GM12878 (cell line): ENCODE measurements around the gene AP3D1. TPM values are rescaled to one million over a fixed set of nuclear protein-coding genes. Genes with fewer than 3 reads are reported as not detected.

Experiments used
- ATAC-seq: fragments of 200-7000 bp; cut with Tn5 transposase; 3 replicates; pipeline ENCODE4 v1.9.1; 2020; ENCODE audit warnings: mild to moderate bottlenecking, moderate library complexity
- BruUV-seq: library from RNA; stranded (reverse); fragments of 400-500 nt; replicated peaks from 2 replicates; lab custom pipeline; 2021; lab: Mats Ljungman, UMichigan
- CTCF ChIA-PET: fragments of 300-600 bp; sonication (Branson Sonifier 250); formaldehyde crosslinking; extraction: SDS; loops from one replicate; lab custom pipeline; 2021; ENCODE audit warnings: inconsistent platforms; lab: Yijun Ruan, JAX
- POLR2A ChIA-PET: fragments of 350-600 bp; formaldehyde crosslinking; extraction: SDS; loops from one replicate; lab custom pipeline; 2021; ENCODE audit warnings: inconsistent platforms; lab: Charles Lee
- RAD21 ChIA-PET: fragments of 300-600 bp; sonication (Branson Sonifier 250); formaldehyde crosslinking; loops from one replicate; lab custom pipeline; 2023; ENCODE audit warnings: antibody characterized with exemption; ENCODE audit not compliant: unreplicated experiment; lab: Charles Lee
- SMC1A ChIA-PET: fragments of 300-600 bp; sonication (Branson Sonifier 250); formaldehyde crosslinking; loops from one replicate; lab custom pipeline; 2023; ENCODE audit not compliant: unreplicated experiment, uncharacterized antibody; lab: Charles Lee
- DNase-seq: peaks from one replicate; pipeline ENCODE4 v3.0.0-alpha.2; 2011; ENCODE audit warnings: low read depth, low spot score
- FAIRE-seq: peaks from 3 replicates; lab custom pipeline; 2011; peaks lifted over from hg19 to GRCh38; lab: Jason Lieb, UNC
- H2AFZ ChIP-seq: 2 replicates; pipeline ENCODE4 v1.6.0; 2011; ENCODE audit warnings: low read depth, low read length, control low read depth; ENCODE audit not compliant: control insufficient read depth
- H3K27ac ChIP-seq: 2 replicates; pipeline ENCODE4 v1.5.1; 2011; ENCODE audit warnings: control low read depth; ENCODE audit not compliant: control insufficient read depth, insufficient read depth
- H3K27me3 ChIP-seq, 2 experiments: replicated peaks in 1 of 2; 2 replicates each; pipeline versions ENCODE4 v1.6.0 to v1.6.1; 2011; ENCODE audit warnings: low read length in 1 of 2; ENCODE audit not compliant: control insufficient read depth in 2 of 2, insufficient read depth in 2 of 2
- H3K36me3 ChIP-seq, 2 experiments: 2 replicates each; pipeline ENCODE4 v1.5.1; 2011; ENCODE audit warnings: low read length in 1 of 2; ENCODE audit not compliant: control insufficient read depth in 2 of 2, insufficient read depth in 2 of 2
- H3K4me1 ChIP-seq: 2 replicates; pipeline ENCODE4 v1.6.1; 2011; ENCODE audit warnings: mild to moderate bottlenecking, low read length, moderate library complexity, mixed read lengths; ENCODE audit not compliant: control insufficient read depth, insufficient read depth
- H3K4me2 ChIP-seq: 2 replicates; pipeline ENCODE4 v1.6.0; 2011; ENCODE audit warnings: control low read depth; ENCODE audit not compliant: control insufficient read depth, insufficient read depth
- H3K4me3 ChIP-seq: fragments of 200-600 bp; sonication (generic); 2 replicates; pipeline ENCODE4 v1.5.1; 2016
- H3K79me2 ChIP-seq: 2 replicates; pipeline ENCODE4 v1.6.0; 2011; ENCODE audit warnings: low read length; ENCODE audit not compliant: control insufficient read depth, insufficient read depth
- H3K9ac ChIP-seq: 2 replicates; pipeline ENCODE4 v1.8.0; 2011; ENCODE audit warnings: low read length, control low read depth, mixed read lengths; ENCODE audit not compliant: control insufficient read depth, insufficient read depth
- H3K9me3 ChIP-seq: replicated peaks from 3 replicates; pipeline ENCODE4 v1.5.1; 2011; ENCODE audit warnings: mild to moderate bottlenecking, low read length; ENCODE audit not compliant: control insufficient read depth, insufficient read depth
- H4K20me1 ChIP-seq: 2 replicates; pipeline ENCODE4 v1.6.0; 2011; ENCODE audit not compliant: control insufficient read depth, insufficient read depth
- ASH2L ChIP-seq: fragments of 300-600, 200-600 bp; sonication (generic); IDR thresholded peaks from 2 replicates; pipeline ENCODE4 v1.6.1; 2017; ENCODE audit warnings: low read depth, mild to moderate bottlenecking, borderline replicate concordance
- ATF2 ChIP-seq: IDR thresholded peaks from 2 replicates; pipeline ENCODE4 v1.6.1; 2012; ENCODE audit warnings: low read length, inconsistent platforms
- CHD4 ChIP-seq: fragments of 200-600 bp; sonication (generic); IDR thresholded peaks from 2 replicates; pipeline ENCODE4 v1.6.1; 2016; ENCODE audit warnings: mild to moderate bottlenecking
- CTCF ChIP-seq, 3 experiments: IDR thresholded peaks in 2 of 3; conservative IDR thresholded peaks in 1 of 3; 2 replicates each; pipeline ENCODE4 v1.5.1; 2011; ENCODE audit warnings: low read depth in 3 of 3, low read length in 3 of 3, mild to moderate bottlenecking in 3 of 3, control low read depth in 2 of 3, moderate library complexity in 2 of 3, inconsistent platforms in 1 of 3, mixed read lengths in 1 of 3; ENCODE audit not compliant: control insufficient read depth in 2 of 3, insufficient read depth in 1 of 3; ENCODE audit errors: extremely low read depth in 1 of 3
- FOXK2 ChIP-seq: fragments of 450-650 bp; IDR thresholded peaks from 2 replicates; pipeline ENCODE4 v1.6.1; 2017; ENCODE audit warnings: mild to moderate bottlenecking, moderate library complexity
- GABPA ChIP-seq: IDR thresholded peaks from 2 replicates; pipeline ENCODE4 v1.6.1; 2014; ENCODE audit warnings: antibody characterized with exemption, low read depth, mild to moderate bottlenecking, inconsistent platforms
- HDAC2 ChIP-seq: fragments of 200-600 bp; sonication (generic); IDR thresholded peaks from 2 replicates; pipeline ENCODE4 v1.6.1; 2017
- IKZF1 ChIP-seq: fragments of 450-650 bp; conservative IDR thresholded peaks from 2 replicates; pipeline ENCODE4 v1.6.1; 2017; ENCODE audit warnings: antibody characterized with exemption, mild to moderate bottlenecking
- JUNB ChIP-seq: IDR thresholded peaks from 2 replicates; pipeline ENCODE4 v1.6.1; 2016; ENCODE audit warnings: antibody characterized with exemption, mild to moderate bottlenecking
- MEF2A ChIP-seq: IDR thresholded peaks from 2 replicates; pipeline ENCODE4 v1.6.1; 2011; ENCODE audit warnings: low read depth, mild to moderate bottlenecking, low read length, moderate library complexity; ENCODE audit not compliant: insufficient read depth
- MLLT1 ChIP-seq: fragments of 450-650 bp; IDR thresholded peaks from 2 replicates; pipeline ENCODE4 v1.6.1; 2016; ENCODE audit warnings: mild to moderate bottlenecking
- NRF1 ChIP-seq: conservative IDR thresholded peaks from 2 replicates; pipeline ENCODE4 v1.6.1; 2011; ENCODE audit warnings: mild to moderate bottlenecking, low read depth, low read length, improper control_type of control experiment
- SIX5 ChIP-seq: IDR thresholded peaks from 2 replicates; pipeline ENCODE4 v1.6.1; 2011; ENCODE audit warnings: mild to moderate bottlenecking, low read depth, low read length, moderate library complexity; ENCODE audit not compliant: severe bottlenecking
- TBL1XR1 ChIP-seq: IDR thresholded peaks from 2 replicates; pipeline ENCODE4 v1.6.1; 2012; ENCODE audit warnings: low read depth, low read length, improper control_type of control experiment
- ZNF207 ChIP-seq: fragments of 450-650 bp; IDR thresholded peaks from 2 replicates; pipeline ENCODE4 v1.6.1; 2014; ENCODE audit warnings: antibody characterized with exemption, mild to moderate bottlenecking, borderline replicate concordance
- ZNF384 ChIP-seq: IDR thresholded peaks from 2 replicates; pipeline ENCODE4 v1.6.1; 2012; ENCODE audit warnings: low read depth, mild to moderate bottlenecking, low read length, improper control_type of control experiment, borderline replicate concordance
- WGBS: methylation state at CpG from one replicate; pipeline ENCODE4 v1.1.6; 2016; ENCODE audit warnings: low lambda C conversion rate; ENCODE audit not compliant: insufficient replicate concordance, insufficient coverage; ENCODE audit errors: missing lambda C conversion rate; 5-methylcytosine and 5-hydroxymethylcytosine counted together
- in situ Hi-C: fragments of 300-500 bp; cut with MboI; formaldehyde crosslinking; loops from 9 replicates; pipeline ENCODE4 v1.14.3; 2018; ENCODE audit warnings: mixed read lengths
- intact Hi-C: fragments of 100-400 bp; cut with micrococcal nuclease; formaldehyde crosslinking; loops from one replicate; pipeline ENCODE4 v1.14.2; 2022; ENCODE audit not compliant: unreplicated experiment
- polyA plus RNA-seq, 11 experiments: library from polyadenylated mRNA; depleted of rRNA in 4 of 11; unstranded in 6 of 11; stranded (reverse) in 5 of 11; fragments of >200 nt; fragmentation: Nextera tagmentation in 4 of 11; fragmentation: Illumina TruSeq in 1 of 11; extraction: Ambion mirVana in 4 of 11; extraction: Trizol in 1 of 11; gene quantifications; 1 replicate in 1 of 11; 2 replicates in 10 of 11; pipeline versions ENCODE4 v1.2.1 to v1.2.3, GENCODE V29; 2011 to 2016; ENCODE audit warnings: inconsistent platforms in 2 of 11, missing spikeins in 2 of 11, low read depth in 1 of 11
- total RNA-seq, 4 experiments: library from RNA; depleted of rRNA in 3 of 4; stranded (reverse); fragments of >200 nt in 3 of 4; fragmentation: Illumina TruSeq in 1 of 4; extraction: Trizol in 1 of 4; gene quantifications; 2 replicates each; pipeline versions ENCODE4 v1.2.1 to v1.2.3, GENCODE V29; 2013 to 2021
- TF ChIP-seq, protein P1 (sequence below): IDR thresholded peaks from 2 replicates; pipeline ENCODE4 v1.6.1; 2011; ENCODE audit warnings: low read depth, low read length, improper control_type of control experiment, borderline replicate concordance

AP3D1 gene
- total and polyA plus RNA-seq, 10 of the 15 experiments (the other 5 are each of a cell fraction or from before 2014, with no cell fraction given), result 1.5 to 108 (median 59.1) TPM

GRCh38 chr19:2171349-2172145 lies 20.2 kb upstream of the AP3D1 start:
- Histone ChIP-seq H2AFZ (no peak overlapping the region), H4K20me1 (no peaks in the 10 kb centered on the region), H3K9ac (peak overlapping the region; percentile 59), H3K9me3 (no peaks in the 10 kb centered on the region; the same call in 2 of the 3 replicates), H3K79me2 (peaks cover 96% of the 10 kb centered on the region), H3K36me3 (peaks cover 8 to 18% of the 10 kb centered on the region in 2 experiments; a peak in 3 of 4 replicates), H3K4me3 (peak overlapping the region; percentile 59), H3K27ac (peak overlapping the region; percentile 74), H3K4me1 (peaks cover 47% of the 10 kb centered on the region), H3K27me3 (no peaks in the 10 kb centered on the region), H3K4me2 (peak overlapping the region; percentile 64)
- ChIA-PET SMC1A (interaction anchor here (0.6 to 6.5 kb wide), 14 partner anchors 11 to 295 kb away, joined by 3 to 41 read pairs (median 4); partner anchors contain the start of genes AP3D1 and PLEKHJ1), RAD21 (interaction anchor here (0.9 to 4.4 kb wide), 28 partner anchors 8 to 465 kb away, joined by 3 to 46 read pairs (median 5); partner anchors contain the start of genes AP3D1, DOT1L and PLEKHJ1), CTCF (interaction anchor here (0.6 to 4.1 kb wide), 16 partner anchors 13 to 103 kb away, joined by 3 to 64 read pairs (median 6); partner anchors contain the start of gene PLEKHJ1), POLR2A (interaction anchor here (0.5 to 4.4 kb wide), 17 partner anchors 11 to 451 kb away, joined by 3 to 53 read pairs (median 4); partner anchors contain the start of gene AP3D1)
- in situ Hi-C loops, result loop anchor here (5.0 kb wide), 1 partner anchor 101 kb away; no protein-coding TSS in a partner anchor
- no TSS peak for BruUV-seq
- DNase-seq (peak; percentile 90), ATAC-seq (peak; percentile 63), FAIRE-seq (peak; percentile 96)
- 4% methylated on average over 27 of the region's 27 CpGs for WGBS
- intact Hi-C loops, result loop anchor here (1.0 kb wide), 1 partner anchor 12 kb away; no protein-coding TSS in a partner anchor
- peak; percentile 44; the same call in 1 of the 2 replicates for TF ChIP-seq FOXK2
- no peak for TF ChIP-seq SIX5
- TF ChIP-seq, protein P1, sequence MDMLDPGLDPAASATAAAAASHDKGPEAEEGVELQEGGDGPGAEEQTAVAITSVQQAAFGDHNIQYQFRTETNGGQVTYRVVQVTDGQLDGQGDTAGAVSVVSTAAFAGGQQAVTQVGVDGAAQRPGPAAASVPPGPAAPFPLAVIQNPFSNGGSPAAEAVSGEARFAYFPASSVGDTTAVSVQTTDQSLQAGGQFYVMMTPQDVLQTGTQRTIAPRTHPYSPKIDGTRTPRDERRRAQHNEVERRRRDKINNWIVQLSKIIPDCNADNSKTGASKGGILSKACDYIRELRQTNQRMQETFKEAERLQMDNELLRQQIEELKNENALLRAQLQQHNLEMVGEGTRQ, result no peak
- TF ChIP-seq TBL1XR1, result peak; percentile 93
- no peak for TF ChIP-seq CHD4
- TF ChIP-seq MEF2A, result peak; percentile 68
- TF ChIP-seq ATF2, result peak; percentile 97
- peak; percentile 40 to 73 (median 53); a peak in 4 of 6 replicates for TF ChIP-seq CTCF (IDR thresholded peaks at IDR 0.05 in 2 of 3, conservative IDR thresholded peaks at IDR 0.05 in 1 of 3; ENCODE audit: control insufficient read depth in 2 of 3, extremely low read depth in 1 of 3, insufficient read depth in 1 of 3, low read depth in 3 of 3, low read length in 3 of 3)
- TF ChIP-seq ZNF384, result no peak; the same call in 1 of the 2 replicates
- TF ChIP-seq JUNB, result peak; percentile 48; the same call in 1 of the 2 replicates
- TF ChIP-seq ZNF207, result peak; percentile 89
- no peak for TF ChIP-seq HDAC2
- TF ChIP-seq GABPA, result no peak
- TF ChIP-seq ASH2L, result no peak
- TF ChIP-seq NRF1, result no peak
- TF ChIP-seq IKZF1, result peak; percentile 95
- peak; percentile 94 for TF ChIP-seq MLLT1
